ENCODE data around the gene HIVEP3.

DNA sequence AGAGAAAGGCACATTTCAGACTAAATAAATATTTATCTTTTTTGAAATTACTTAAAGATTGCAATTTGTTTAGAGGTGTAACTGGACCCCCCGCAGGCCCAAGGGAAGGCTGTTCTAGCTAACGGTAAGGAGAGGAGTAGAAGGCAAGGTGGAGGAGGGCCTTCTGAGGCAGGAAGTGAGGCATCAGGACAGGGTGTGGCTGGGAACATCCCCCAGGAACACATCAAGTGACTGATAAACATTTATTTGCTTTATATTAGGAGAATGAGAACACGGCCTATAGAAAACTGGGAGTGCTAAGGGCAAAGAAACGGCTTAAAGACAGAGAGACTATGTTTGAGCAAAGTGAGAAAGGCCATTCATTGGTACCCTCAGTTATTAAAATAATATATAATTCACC, 23.2 kb downstream of the HIVEP3 start:
- TF ChIP-seq, protein P1, sequence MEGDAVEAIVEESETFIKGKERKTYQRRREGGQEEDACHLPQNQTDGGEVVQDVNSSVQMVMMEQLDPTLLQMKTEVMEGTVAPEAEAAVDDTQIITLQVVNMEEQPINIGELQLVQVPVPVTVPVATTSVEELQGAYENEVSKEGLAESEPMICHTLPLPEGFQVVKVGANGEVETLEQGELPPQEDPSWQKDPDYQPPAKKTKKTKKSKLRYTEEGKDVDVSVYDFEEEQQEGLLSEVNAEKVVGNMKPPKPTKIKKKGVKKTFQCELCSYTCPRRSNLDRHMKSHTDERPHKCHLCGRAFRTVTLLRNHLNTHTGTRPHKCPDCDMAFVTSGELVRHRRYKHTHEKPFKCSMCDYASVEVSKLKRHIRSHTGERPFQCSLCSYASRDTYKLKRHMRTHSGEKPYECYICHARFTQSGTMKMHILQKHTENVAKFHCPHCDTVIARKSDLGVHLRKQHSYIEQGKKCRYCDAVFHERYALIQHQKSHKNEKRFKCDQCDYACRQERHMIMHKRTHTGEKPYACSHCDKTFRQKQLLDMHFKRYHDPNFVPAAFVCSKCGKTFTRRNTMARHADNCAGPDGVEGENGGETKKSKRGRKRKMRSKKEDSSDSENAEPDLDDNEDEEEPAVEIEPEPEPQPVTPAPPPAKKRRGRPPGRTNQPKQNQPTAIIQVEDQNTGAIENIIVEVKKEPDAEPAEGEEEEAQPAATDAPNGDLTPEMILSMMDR (conservative IDR thresholded peaks at IDR 0.05): no peak
- no peak for TF ChIP-seq EZH2 (IDR thresholded peaks at IDR 0.05; ENCODE audit: low read depth)
